ENCODE results near the gene FBXL13. TPM values are rescaled to one million over a fixed set of nuclear protein-coding genes. Genes with fewer than 3 reads are reported as not detected.
"Not testable (repeated sequence)": the region's sequence is repeated elsewhere in the genome, so short reads cannot be mapped to it uniquely, and the experiment has no call there.

The FBXL13 gene
- total RNA-seq, 1 donor from 2014 or later = 0.98 TPM

DNA sequence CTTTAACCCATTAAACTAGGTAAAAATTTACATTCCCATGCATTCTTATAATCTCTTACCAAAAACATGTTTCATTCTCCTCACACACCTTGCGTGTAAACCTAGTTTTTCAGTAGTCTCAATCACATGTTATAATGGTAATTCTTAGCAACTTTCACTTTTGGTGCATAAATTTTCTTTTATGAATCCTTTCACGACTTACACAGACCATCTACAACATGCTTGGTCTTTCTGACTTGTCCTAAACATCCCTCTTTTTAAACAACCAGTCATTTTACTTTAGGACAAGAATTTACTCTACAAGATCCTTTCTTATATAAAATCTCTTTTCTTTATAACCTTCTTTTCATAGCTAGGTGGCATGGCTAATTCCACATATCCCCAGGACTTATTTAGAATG is 25.8 kb downstream of the FBXL13 start:
- Histone ChIP-seq H3K4me3 (no peak overlapping the region), H3K27me3 (no peaks in the 10 kb centered on the region), H3K36me3 (no peaks in the 10 kb centered on the region), H3K4me1 (no peaks in the 10 kb centered on the region), H3K27ac (no peak overlapping the region), H3K9me3 (no peaks in the 10 kb centered on the region)
- TF ChIP-seq, protein P1, sequence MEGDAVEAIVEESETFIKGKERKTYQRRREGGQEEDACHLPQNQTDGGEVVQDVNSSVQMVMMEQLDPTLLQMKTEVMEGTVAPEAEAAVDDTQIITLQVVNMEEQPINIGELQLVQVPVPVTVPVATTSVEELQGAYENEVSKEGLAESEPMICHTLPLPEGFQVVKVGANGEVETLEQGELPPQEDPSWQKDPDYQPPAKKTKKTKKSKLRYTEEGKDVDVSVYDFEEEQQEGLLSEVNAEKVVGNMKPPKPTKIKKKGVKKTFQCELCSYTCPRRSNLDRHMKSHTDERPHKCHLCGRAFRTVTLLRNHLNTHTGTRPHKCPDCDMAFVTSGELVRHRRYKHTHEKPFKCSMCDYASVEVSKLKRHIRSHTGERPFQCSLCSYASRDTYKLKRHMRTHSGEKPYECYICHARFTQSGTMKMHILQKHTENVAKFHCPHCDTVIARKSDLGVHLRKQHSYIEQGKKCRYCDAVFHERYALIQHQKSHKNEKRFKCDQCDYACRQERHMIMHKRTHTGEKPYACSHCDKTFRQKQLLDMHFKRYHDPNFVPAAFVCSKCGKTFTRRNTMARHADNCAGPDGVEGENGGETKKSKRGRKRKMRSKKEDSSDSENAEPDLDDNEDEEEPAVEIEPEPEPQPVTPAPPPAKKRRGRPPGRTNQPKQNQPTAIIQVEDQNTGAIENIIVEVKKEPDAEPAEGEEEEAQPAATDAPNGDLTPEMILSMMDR (IDR thresholded peaks at IDR 0.05) = no peak
- no peak for TF ChIP-seq POLR2A (IDR thresholded peaks at IDR 0.05)
- TF ChIP-seq POLR2AphosphoS5 (IDR thresholded peaks at IDR 0.05; ENCODE audit: insufficient read depth in 1 of 2, low read depth in 1 of 2) = no peak
- DNase-seq (ENCODE audit: extremely low spot score in 2 of 2) = no peak
- intact Hi-C loops (cut with DNase I) = no loop called here

DNA sequence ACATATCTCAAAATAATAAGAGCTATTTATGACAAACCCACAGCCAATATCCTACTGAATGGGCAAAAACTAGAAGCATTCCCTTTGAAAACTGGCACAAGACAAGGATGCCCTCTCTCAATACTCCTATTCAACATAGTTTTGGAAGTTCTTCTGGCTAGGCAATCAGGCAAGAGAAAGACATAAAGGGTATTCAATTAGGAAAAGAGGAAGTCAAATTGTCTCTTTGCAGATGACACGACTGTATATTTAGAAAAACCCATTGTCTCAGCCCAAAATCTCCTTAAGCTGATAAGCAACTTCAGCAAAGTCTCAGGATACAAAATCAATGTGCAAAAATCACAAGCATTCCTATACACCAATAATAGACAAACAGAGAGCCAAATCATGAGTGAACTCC is 32.8 kb downstream of the FBXL13 start:
- H3K4me1 ChIP-seq; H3K27me3 ChIP-seq; DNase-seq (ENCODE audit: extremely low spot score in 2 of 2); H3K36me3 ChIP-seq; H3K9me3 ChIP-seq; H3K4me3 ChIP-seq; H3K27ac ChIP-seq; intact Hi-C loops (cut with DNase I): not testable (repeated sequence)

DNA sequence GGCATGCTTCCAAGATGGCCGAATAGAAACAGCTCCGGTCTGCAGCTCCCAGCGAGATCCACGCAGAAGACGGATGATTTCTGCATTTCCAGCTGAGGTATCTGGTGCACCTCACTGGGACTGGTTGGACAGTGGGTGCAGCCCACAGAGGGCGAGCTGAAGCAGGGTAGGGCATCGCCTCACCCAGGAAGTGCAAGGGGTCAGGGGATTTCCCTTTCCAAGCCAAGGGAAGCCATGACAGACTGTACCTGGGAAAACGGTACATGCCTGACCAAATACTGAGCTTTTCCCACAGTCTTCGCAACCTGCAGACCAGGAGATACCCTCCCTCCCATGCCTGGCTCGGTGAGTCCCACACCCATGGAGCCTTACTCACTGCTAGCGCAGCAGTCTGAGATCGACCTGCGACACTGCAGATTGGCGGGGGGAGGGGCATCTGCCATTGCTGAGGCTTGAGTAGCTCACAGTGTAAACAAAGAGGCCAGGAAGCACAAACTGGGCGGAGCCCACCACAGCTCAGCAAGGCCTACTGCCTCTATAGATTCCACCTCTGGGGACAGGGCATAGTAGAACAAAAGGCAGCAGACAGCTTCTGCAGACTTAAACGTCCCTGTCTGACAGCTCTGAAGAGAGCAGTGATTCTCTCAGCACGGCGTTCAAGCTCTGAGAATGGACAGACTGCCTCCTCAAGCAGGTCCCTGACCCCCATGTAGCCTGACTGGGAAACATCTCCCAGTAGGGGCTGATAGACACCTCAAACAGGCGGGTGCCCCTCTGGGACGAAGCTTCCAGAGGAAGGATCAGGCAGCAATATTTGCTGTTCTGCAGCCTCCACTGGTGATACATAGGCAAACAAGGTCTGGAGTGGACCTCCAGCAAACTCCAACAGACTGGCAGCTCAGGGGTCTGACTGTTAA is 36.5 kb downstream of the FBXL13 start:
- H3K27me3 ChIP-seq; H3K27ac ChIP-seq; intact Hi-C loops (cut with DNase I); H3K36me3 ChIP-seq; H3K9me3 ChIP-seq; H3K4me3 ChIP-seq; H3K4me1 ChIP-seq; DNase-seq (ENCODE audit: extremely low spot score in 2 of 2): not testable (repeated sequence)

DNA sequence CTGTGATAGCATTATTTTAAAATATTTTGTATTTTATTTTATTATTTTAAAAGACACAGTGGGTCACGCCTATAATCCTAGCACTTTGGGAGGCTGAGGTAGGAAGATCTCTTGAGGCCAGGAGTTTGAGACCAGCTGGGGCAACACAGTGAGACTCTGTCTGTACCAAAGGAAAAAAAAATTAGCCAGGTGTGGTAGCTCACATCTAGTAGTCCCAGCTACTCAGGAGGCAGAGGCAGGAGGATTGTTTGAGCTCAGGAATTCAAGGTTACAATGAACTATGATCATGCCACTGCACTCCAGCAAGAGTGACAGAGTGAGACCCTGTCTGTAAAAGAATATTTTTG is 37.1 kb downstream of the FBXL13 start:
- Histone ChIP-seq H3K27ac (no peak overlapping the region), H3K4me3 (no peak overlapping the region), H3K36me3 (no peaks in the 10 kb centered on the region), H3K4me1 (no peaks in the 10 kb centered on the region), H3K9me3 (no peaks in the 10 kb centered on the region), H3K27me3 (no peaks in the 10 kb centered on the region)
- intact Hi-C loops (cut with DNase I) = no loop called here
- TF ChIP-seq POLR2A (IDR thresholded peaks at IDR 0.05) (no peak), POLR2AphosphoS5 (IDR thresholded peaks at IDR 0.05; ENCODE audit: insufficient read depth in 1 of 2, low read depth in 1 of 2) (no peak)
- TF ChIP-seq, protein P1 (IDR thresholded peaks at IDR 0.05) = no peak
- no peak for DNase-seq (ENCODE audit: extremely low spot score in 2 of 2)

DNA sequence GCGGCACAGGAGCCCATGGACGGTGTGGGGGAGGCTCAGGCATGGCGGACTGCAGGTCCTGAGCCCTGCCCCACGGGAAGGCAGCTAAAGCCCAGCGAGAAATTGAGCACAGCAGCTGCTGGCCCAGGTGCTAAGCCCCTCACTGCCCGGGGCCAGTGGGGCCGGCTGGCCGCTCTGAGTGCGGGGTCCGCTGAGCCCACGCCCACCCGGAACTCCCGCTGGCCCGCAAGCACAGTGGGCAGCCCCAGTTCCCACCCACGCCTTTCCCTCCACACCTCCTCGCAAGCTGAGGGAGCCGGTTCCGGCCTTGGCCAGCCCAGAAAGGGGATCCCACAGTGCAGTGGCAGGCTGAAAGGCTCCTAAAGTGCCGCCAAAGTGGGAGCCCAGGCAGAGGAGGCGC is 40.3 kb downstream of the FBXL13 start:
- H3K4me3 ChIP-seq; H3K9me3 ChIP-seq; H3K27me3 ChIP-seq; H3K36me3 ChIP-seq; H3K27ac ChIP-seq; DNase-seq (ENCODE audit: extremely low spot score in 2 of 2); H3K4me1 ChIP-seq; intact Hi-C loops (cut with DNase I): not testable (repeated sequence)

DNA sequence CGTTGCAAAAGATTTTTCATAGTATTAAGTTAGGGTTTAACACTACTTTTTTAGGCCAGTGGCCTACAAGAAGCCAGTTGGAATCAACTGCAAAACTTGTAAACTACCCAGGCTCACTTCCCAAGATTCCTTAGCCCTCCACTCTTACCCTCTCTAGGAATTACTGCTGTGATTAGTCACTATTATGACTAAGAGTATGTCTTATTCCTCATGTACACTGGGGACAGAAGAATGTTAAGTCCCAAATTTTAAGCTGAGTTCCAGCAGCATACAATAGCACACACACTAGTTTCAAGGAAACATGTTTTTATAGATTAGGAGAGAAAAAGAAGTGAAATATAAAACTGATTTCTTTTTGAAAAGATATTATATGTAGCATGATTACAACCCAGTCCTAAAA is 42.8 kb downstream of the FBXL13 start:
- H3K9me3 ChIP-seq = no peaks in the 10 kb centered on the region
- TF ChIP-seq POLR2A (IDR thresholded peaks at IDR 0.05) (no peak), POLR2AphosphoS5 (IDR thresholded peaks at IDR 0.05; ENCODE audit: insufficient read depth in 1 of 2, low read depth in 1 of 2) (no peak)
- TF ChIP-seq, protein P1 (IDR thresholded peaks at IDR 0.05) = no peak
- intact Hi-C loops (cut with DNase I) = no loop called here
- H3K36me3 ChIP-seq = no peaks in the 10 kb centered on the region
- DNase-seq (ENCODE audit: extremely low spot score in 2 of 2) = no peak
- no peak overlapping the region for H3K27ac ChIP-seq
- no peaks in the 10 kb centered on the region for H3K27me3 ChIP-seq
- H3K4me3 ChIP-seq = no peak overlapping the region
- no peaks in the 10 kb centered on the region for H3K4me1 ChIP-seq

Measured in vagina (tissue), 2 donors.